ENCODE measurements around the gene HIF1AN.

GRCh38 chr10:100507357-100507732 is 28.4 kb upstream of the HIF1AN start:
- TF ChIP-seq, protein P1, sequence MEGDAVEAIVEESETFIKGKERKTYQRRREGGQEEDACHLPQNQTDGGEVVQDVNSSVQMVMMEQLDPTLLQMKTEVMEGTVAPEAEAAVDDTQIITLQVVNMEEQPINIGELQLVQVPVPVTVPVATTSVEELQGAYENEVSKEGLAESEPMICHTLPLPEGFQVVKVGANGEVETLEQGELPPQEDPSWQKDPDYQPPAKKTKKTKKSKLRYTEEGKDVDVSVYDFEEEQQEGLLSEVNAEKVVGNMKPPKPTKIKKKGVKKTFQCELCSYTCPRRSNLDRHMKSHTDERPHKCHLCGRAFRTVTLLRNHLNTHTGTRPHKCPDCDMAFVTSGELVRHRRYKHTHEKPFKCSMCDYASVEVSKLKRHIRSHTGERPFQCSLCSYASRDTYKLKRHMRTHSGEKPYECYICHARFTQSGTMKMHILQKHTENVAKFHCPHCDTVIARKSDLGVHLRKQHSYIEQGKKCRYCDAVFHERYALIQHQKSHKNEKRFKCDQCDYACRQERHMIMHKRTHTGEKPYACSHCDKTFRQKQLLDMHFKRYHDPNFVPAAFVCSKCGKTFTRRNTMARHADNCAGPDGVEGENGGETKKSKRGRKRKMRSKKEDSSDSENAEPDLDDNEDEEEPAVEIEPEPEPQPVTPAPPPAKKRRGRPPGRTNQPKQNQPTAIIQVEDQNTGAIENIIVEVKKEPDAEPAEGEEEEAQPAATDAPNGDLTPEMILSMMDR (IDR thresholded peaks at IDR 0.05): no peak
- TF ChIP-seq POLR2AphosphoS5 (IDR thresholded peaks at IDR 0.05): no peak

All from breast epithelium (tissue), 3 donors.